ENCODE data around the gene CUX1.

GRCh38 chr7:101864039-101864438, 46.6 kb downstream of the CUX1 start:
- no peak for TF ChIP-seq OSR1 (CRISPR knock-in tag; IDR thresholded peaks at IDR 0.05)
- TF ChIP-seq ARNTL (CRISPR knock-in tag; IDR thresholded peaks at IDR 0.05; ENCODE audit: borderline replicate concordance, low read depth), result no peak
- TF ChIP-seq CSRNP3 (CRISPR knock-in tag; IDR thresholded peaks at IDR 0.05), result no peak
- TF ChIP-seq ZNF70 (CRISPR knock-in tag; IDR thresholded peaks at IDR 0.05), result no peak

Data from SK-N-SH treated with all-trans-retinoic acid at 6 μM for 48 hours (cell line).